Activated CD4-positive, alpha-beta memory T cell treated with anti-CD3 and anti-CD28 coated beads for 36 hours (primary cell): ENCODE measurements around the gene RGS6. TPM values are rescaled to one million over a fixed set of nuclear protein-coding genes. Genes with fewer than 3 reads are reported as not detected.

Source experiments
- CTCF ChIA-PET: fragments of 350-600 bp; sonication (Branson Sonifier 250); formaldehyde crosslinking; loops from one replicate; lab custom pipeline; 2021; ENCODE audit warnings: antibody characterized with exemption, inconsistent platforms; lab: Charles Lee
- POLR2A ChIA-PET: fragments of 350-600 bp; sonication (Branson Sonifier 250); formaldehyde crosslinking; loops from one replicate; lab custom pipeline; 2021; ENCODE audit warnings: antibody characterized with exemption; lab: Charles Lee
- DNase-seq: peaks from one replicate; pipeline ENCODE4 v3.0.0-alpha.2; 2020
- H3K27ac Mint-ChIP-seq: one replicate; pipeline ENCODE4 v1.8.0; 2021; ENCODE audit warnings: mixed read lengths
- H3K27me3 Mint-ChIP-seq: one replicate; pipeline ENCODE4 v1.8.0; 2021; ENCODE audit warnings: mixed read lengths
- H3K36me3 Mint-ChIP-seq: one replicate; pipeline ENCODE4 v1.8.0; 2021; ENCODE audit warnings: mixed read lengths
- H3K4me1 Mint-ChIP-seq: one replicate; pipeline ENCODE4 v1.8.0; 2021; ENCODE audit warnings: low read depth, mixed read lengths
- H3K4me3 Mint-ChIP-seq: one replicate; pipeline ENCODE4 v1.8.0; 2021; ENCODE audit warnings: mild to moderate bottlenecking, mixed read lengths
- H3K9me3 Mint-ChIP-seq: one replicate; pipeline ENCODE4 v1.8.0; 2021; ENCODE audit warnings: mixed read lengths
- intact Hi-C: fragments of 100-400 bp; cut with micrococcal nuclease; formaldehyde crosslinking; loops from one replicate; pipeline ENCODE4 v1.15.1; 2023
- total RNA-seq, 2 experiments: library from RNA; stranded (reverse); gene quantifications; one replicate each; pipeline ENCODE4 v1.2.3, GENCODE V29; 2021

Gene RGS6
- total RNA-seq, 2 experiments from 2014 or later, result 0.15 to 0.19 TPM

- CTCF ChIA-PET, result no interaction called here
- H3K27ac Mint-ChIP-seq, result no peak overlapping the region
- H3K27me3 Mint-ChIP-seq, result peaks cover 2% of the 10 kb centered on the region
- H3K9me3 Mint-ChIP-seq, result no peaks in the 10 kb centered on the region
- DNase-seq, result no peak
- no peaks in the 10 kb centered on the region for H3K4me1 Mint-ChIP-seq
- intact Hi-C loops, result no loop called here
- H3K36me3 Mint-ChIP-seq, result no peaks in the 10 kb centered on the region
- POLR2A ChIA-PET, result no interaction called here
- H3K4me3 Mint-ChIP-seq, result no peak overlapping the region
Observed at GRCh38 chr14:72550513-72550912, 618.3 kb downstream of the RGS6 start.

- CTCF ChIA-PET, result no interaction called here
- POLR2A ChIA-PET, result interaction anchor here (1.0 kb wide), 1 partner anchor 10 kb away, joined by 3 read pairs; no protein-coding TSS in a partner anchor
- H3K4me1 Mint-ChIP-seq, result no peaks in the 10 kb centered on the region
- H3K36me3 Mint-ChIP-seq, result no peaks in the 10 kb centered on the region
- H3K27ac Mint-ChIP-seq, result no peak overlapping the region
- no peak for DNase-seq
- H3K27me3 Mint-ChIP-seq, result peaks cover 2% of the 10 kb centered on the region
- no peak overlapping the region for H3K4me3 Mint-ChIP-seq
- H3K9me3 Mint-ChIP-seq, result no peaks in the 10 kb centered on the region
- intact Hi-C loops, result no loop called here
Observed at GRCh38 chr14:72552236-72552635, 620.0 kb downstream of the RGS6 start.

- DNase-seq, result no peak
- intact Hi-C loops, result no loop called here
- Mint-ChIP-seq H3K27me3 (no peaks in the 10 kb centered on the region), H3K4me3 (no peak overlapping the region), H3K4me1 (no peaks in the 10 kb centered on the region), H3K9me3 (no peaks in the 10 kb centered on the region), H3K27ac (no peak overlapping the region), H3K36me3 (no peaks in the 10 kb centered on the region)
- CTCF ChIA-PET, result interaction anchor here (0.6 kb wide), 1 partner anchor 395 kb away, joined by 3 read pairs; no protein-coding TSS in a partner anchor
- POLR2A ChIA-PET, result interaction anchor here (1.4 kb wide), 1 partner anchor 10 kb away, joined by 4 read pairs; no protein-coding TSS in a partner anchor
Observed at GRCh38 chr14:72553161-72553560, 620.9 kb downstream of the RGS6 start.

- no peaks in the 10 kb centered on the region for H3K4me1 Mint-ChIP-seq
- ChIA-PET POLR2A (interaction anchor here (0.5 to 1.4 kb wide), 2 partner anchors 10 to 129 kb away, joined by 3 to 4 read pairs; no protein-coding TSS in a partner anchor), CTCF (no interaction called here)
- H3K4me3 Mint-ChIP-seq, result no peak overlapping the region
- H3K36me3 Mint-ChIP-seq, result no peaks in the 10 kb centered on the region
- intact Hi-C loops, result no loop called here
- H3K27ac Mint-ChIP-seq, result no peak overlapping the region
- H3K27me3 Mint-ChIP-seq, result no peaks in the 10 kb centered on the region
- H3K9me3 Mint-ChIP-seq, result no peaks in the 10 kb centered on the region
- no peak for DNase-seq
Observed at GRCh38 chr14:72553656-72554055, 621.4 kb downstream of the RGS6 start.

- Mint-ChIP-seq H3K9me3 (no peaks in the 10 kb centered on the region), H3K4me3 (no peak overlapping the region), H3K27ac (no peak overlapping the region), H3K36me3 (no peaks in the 10 kb centered on the region), H3K27me3 (no peaks in the 10 kb centered on the region), H3K4me1 (no peaks in the 10 kb centered on the region)
- DNase-seq, result no peak
- intact Hi-C loops, result no loop called here
- ChIA-PET CTCF (no interaction called here), POLR2A (interaction anchor here (0.5 to 1.4 kb wide), 2 partner anchors 11 to 128 kb away, joined by 3 to 4 read pairs; no protein-coding TSS in a partner anchor)
Observed at GRCh38 chr14:72554401-72554800, 622.2 kb downstream of the RGS6 start.

GRCh38 chr14:72554994-72555608, 622.9 kb downstream of the RGS6 start:
- Mint-ChIP-seq H3K4me1 (no peaks in the 10 kb centered on the region), H3K27me3 (no peaks in the 10 kb centered on the region), H3K27ac (no peak overlapping the region), H3K4me3 (no peak overlapping the region), H3K36me3 (no peaks in the 10 kb centered on the region), H3K9me3 (no peaks in the 10 kb centered on the region)
- intact Hi-C loops, result no loop called here
- POLR2A ChIA-PET, result no interaction called here
- CTCF ChIA-PET, result interaction anchor here (1.1 kb wide), 1 partner anchor 38 kb away, joined by 3 read pairs; no protein-coding TSS in a partner anchor
- no peak for DNase-seq

- no peak for DNase-seq
- Mint-ChIP-seq H3K27me3 (no peaks in the 10 kb centered on the region), H3K4me1 (no peaks in the 10 kb centered on the region), H3K36me3 (no peaks in the 10 kb centered on the region), H3K9me3 (no peaks in the 10 kb centered on the region), H3K4me3 (no peak overlapping the region), H3K27ac (no peak overlapping the region)
- ChIA-PET POLR2A (no interaction called here), CTCF (interaction anchor here (1.1 kb wide), 1 partner anchor 38 kb away, joined by 3 read pairs; no protein-coding TSS in a partner anchor)
- intact Hi-C loops, result no loop called here
Observed at GRCh38 chr14:72555609-72556000, 623.4 kb downstream of the RGS6 start.

- H3K27me3 Mint-ChIP-seq, result no peaks in the 10 kb centered on the region
- H3K36me3 Mint-ChIP-seq, result no peaks in the 10 kb centered on the region
- H3K27ac Mint-ChIP-seq, result no peak overlapping the region
- DNase-seq, result no peak
- intact Hi-C loops, result no loop called here
- no peak overlapping the region for H3K4me3 Mint-ChIP-seq
- no peaks in the 10 kb centered on the region for H3K9me3 Mint-ChIP-seq
- no peaks in the 10 kb centered on the region for H3K4me1 Mint-ChIP-seq
- ChIA-PET POLR2A (no interaction called here), CTCF (no interaction called here)
Observed at GRCh38 chr14:72557671-72558070, 625.4 kb downstream of the RGS6 start.

- no peaks in the 10 kb centered on the region for H3K4me1 Mint-ChIP-seq
- H3K36me3 Mint-ChIP-seq, result no peaks in the 10 kb centered on the region
- H3K27ac Mint-ChIP-seq, result no peak overlapping the region
- intact Hi-C loops, result no loop called here
- DNase-seq, result no peak
- no peak overlapping the region for H3K4me3 Mint-ChIP-seq
- POLR2A ChIA-PET, result no interaction called here
- no peaks in the 10 kb centered on the region for H3K27me3 Mint-ChIP-seq
- CTCF ChIA-PET, result interaction anchor here (0.6 kb wide), 1 partner anchor 389 kb away, joined by 3 read pairs; no protein-coding TSS in a partner anchor
- no peaks in the 10 kb centered on the region for H3K9me3 Mint-ChIP-seq
Observed at GRCh38 chr14:72558721-72559120, 626.5 kb downstream of the RGS6 start.

- H3K27ac Mint-ChIP-seq, result no peak overlapping the region
- no peak overlapping the region for H3K4me3 Mint-ChIP-seq
- POLR2A ChIA-PET, result no interaction called here
- CTCF ChIA-PET, result interaction anchor here (0.6 kb wide), 1 partner anchor 388 kb away, joined by 3 read pairs; no protein-coding TSS in a partner anchor
- no peaks in the 10 kb centered on the region for H3K27me3 Mint-ChIP-seq
- no peaks in the 10 kb centered on the region for H3K4me1 Mint-ChIP-seq
- intact Hi-C loops, result no loop called here
- DNase-seq, result no peak
- H3K9me3 Mint-ChIP-seq, result no peaks in the 10 kb centered on the region
- H3K36me3 Mint-ChIP-seq, result no peaks in the 10 kb centered on the region
Observed at GRCh38 chr14:72559202-72559601, 627.0 kb downstream of the RGS6 start.

- ChIA-PET POLR2A (no interaction called here), CTCF (no interaction called here)
- Mint-ChIP-seq H3K4me1 (no peaks in the 10 kb centered on the region), H3K27ac (no peak overlapping the region), H3K4me3 (no peak overlapping the region), H3K27me3 (no peaks in the 10 kb centered on the region), H3K9me3 (no peaks in the 10 kb centered on the region), H3K36me3 (no peaks in the 10 kb centered on the region)
- intact Hi-C loops, result no loop called here
- DNase-seq, result no peak
Observed at GRCh38 chr14:72559669-72560255, 627.5 kb downstream of the RGS6 start.

- H3K27me3 Mint-ChIP-seq, result no peaks in the 10 kb centered on the region
- DNase-seq, result no peak
- no peaks in the 10 kb centered on the region for H3K4me1 Mint-ChIP-seq
- CTCF ChIA-PET, result no interaction called here
- H3K27ac Mint-ChIP-seq, result no peak overlapping the region
- POLR2A ChIA-PET, result no interaction called here
- no peaks in the 10 kb centered on the region for H3K9me3 Mint-ChIP-seq
- H3K4me3 Mint-ChIP-seq, result no peak overlapping the region
- intact Hi-C loops, result no loop called here
- no peaks in the 10 kb centered on the region for H3K36me3 Mint-ChIP-seq
Observed at GRCh38 chr14:72560331-72560730, 628.1 kb downstream of the RGS6 start.
